ENCODE results near the gene ZIM2. TPM values are rescaled to one million over a fixed set of nuclear protein-coding genes. Genes with fewer than 3 reads are reported as not detected.

The ZIM2 gene
- total RNA-seq, 6 experiments from 2014 or later = 0.22 to 1.8 TPM; not detected in 4

- H3K36me3 ChIP-seq = no peaks in the 10 kb centered on the region
- no peak for TF ChIP-seq CTCF (IDR thresholded peaks at IDR 0.05)
- no peak for TF ChIP-seq POLR2A (IDR thresholded peaks at IDR 0.05)
- 65% methylated on average over 5 of the region's 6 CpGs for WGBS (ENCODE audit: insufficient coverage, low coverage, low lambda C conversion rate, missing lambda C conversion rate)
- no peak overlapping the region for H3K4me3 ChIP-seq
- no peaks in the 10 kb centered on the region for H3K27me3 ChIP-seq
- ATAC-seq = no peak
- intact Hi-C loops (cut with DNase I) = no loop called here
- H3K4me1 ChIP-seq = no peaks in the 10 kb centered on the region
- no peaks in the 10 kb centered on the region for H3K9me3 ChIP-seq
- H3K27ac ChIP-seq = no peak overlapping the region
- DNase-seq = no peak
Measured at GRCh38 chr19:56736571-56736970, 104.0 kb downstream of the ZIM2 start.

- no peak for TF ChIP-seq CTCF (IDR thresholded peaks at IDR 0.05)
- ATAC-seq (no peak), DNase-seq (no peak)
- intact Hi-C loops (cut with DNase I) = no loop called here
- no peak overlapping the region for H3K27ac ChIP-seq
- 9% methylated on average over 2 of the region's 2 CpGs for WGBS (ENCODE audit: insufficient coverage, low coverage, low lambda C conversion rate, missing lambda C conversion rate)
- no peak overlapping the region for H3K4me3 ChIP-seq
- no peaks in the 10 kb centered on the region for H3K4me1 ChIP-seq
- no peaks in the 10 kb centered on the region for H3K9me3 ChIP-seq
- H3K27me3 ChIP-seq = no peaks in the 10 kb centered on the region
- no peaks in the 10 kb centered on the region for H3K36me3 ChIP-seq
Measured at GRCh38 chr19:56732976-56733375, 107.5 kb downstream of the ZIM2 start.

GRCh38 chr19:56727677-56728076, 112.8 kb downstream of the ZIM2 start:
- intact Hi-C loops (cut with DNase I) = no loop called here
- ATAC-seq (no peak), DNase-seq (no peak)
- no peaks in the 10 kb centered on the region for H3K36me3 ChIP-seq
- no peaks in the 10 kb centered on the region for H3K27me3 ChIP-seq
- no peak overlapping the region for H3K4me3 ChIP-seq
- WGBS (ENCODE audit: insufficient coverage, low coverage, low lambda C conversion rate, missing lambda C conversion rate) = 51% methylated on average over 4 of the region's 4 CpGs
- H3K4me1 ChIP-seq = no peaks in the 10 kb centered on the region
- no peak for TF ChIP-seq POLR2A (IDR thresholded peaks at IDR 0.05)
- TF ChIP-seq CTCF (IDR thresholded peaks at IDR 0.05) = no peak
- H3K9me3 ChIP-seq = no peaks in the 10 kb centered on the region
- no peak overlapping the region for H3K27ac ChIP-seq

GRCh38 chr19:56725829-56726424, 114.6 kb downstream of the ZIM2 start:
- Histone ChIP-seq H3K27me3 (no peaks in the 10 kb centered on the region), H3K27ac (no peak overlapping the region)
- no peak for ATAC-seq

More at GRCh38 chr19:56725829-56726424, 114.6 kb downstream of the ZIM2 start:
- intact Hi-C loops (cut with DNase I) = no loop called here
- Histone ChIP-seq H3K36me3 (no peaks in the 10 kb centered on the region), H3K4me1 (no peaks in the 10 kb centered on the region), H3K9me3 (no peaks in the 10 kb centered on the region), H3K4me3 (no peak overlapping the region)
- TF ChIP-seq CTCF (IDR thresholded peaks at IDR 0.05) (peak; percentile 22 to 54 (median 46)), POLR2A (IDR thresholded peaks at IDR 0.05) (no peak)
- DNase-seq = no peak
- WGBS (ENCODE audit: insufficient coverage, low coverage, low lambda C conversion rate, missing lambda C conversion rate) = 16% methylated on average over 9 of the region's 9 CpGs

Small RNAs within 50 kb of the gene (small RNA-seq; reads per million reads assigned to genes)
- 0 reads per million in 2 experiments for gene AC006115.2

Other genes starting within 250 kb of the ZIM2 start
- gene ZNF71, start 245.4 kb downstream of the ZIM2 start, total RNA-seq = 1 to 10 TPM in 4 of 6 experiments, under 1 TPM in 2; 0.90 to 2.8 (median 1.5) TPM
- not detected for gene SMIM17, start 197.6 kb downstream of the ZIM2 start, total RNA-seq
- gene ZNF835, start 169.0 kb downstream of the ZIM2 start, total RNA-seq = 1 to 10 TPM in 1 of 6 experiments, under 1 TPM in 5; 0.15 to 1.3 (median 0.53) TPM
- gene PEG3, start within 50 bp of the ZIM2 start, total RNA-seq = 1 to 10 TPM; 3.0 to 9.5 (median 6.5) TPM

Measured in right lobe of liver (tissue), 6 donors.